Psoas muscle (tissue), 8 donors: ENCODE data around the gene PRAMEF11. TPM values are rescaled to one million over a fixed set of nuclear protein-coding genes. Genes with fewer than 3 reads are reported as not detected.
"Not testable (repeated sequence)": the region's sequence is repeated elsewhere in the genome, so short reads cannot be mapped to it uniquely, and the experiment has no call there.

Experiments
- ATAC-seq, 4 donors: fragments of 200-7000 bp; cut with Tn5 transposase; one replicate each; pipeline ENCODE4 v1.9.1; 2020; ENCODE audit warnings: moderate library complexity in 3 of 4, mild to moderate bottlenecking in 2 of 4
- DNase-seq, 2 donors: peaks; one replicate each; pipeline ENCODE4 v3.0.0-alpha.2; 2020
- H3K27ac ChIP-seq: fragments of 200-600 bp; one replicate; pipeline ENCODE4 v1.8.0; 2022
- H3K27me3 ChIP-seq, 3 donors: fragments of 200-600 bp in 1 of 3; one replicate each; pipeline versions ENCODE4 v1.6.1 to v1.8.0; 2013 to 2022; ENCODE audit warnings: low read length in 2 of 3, mild to moderate bottlenecking in 2 of 3, moderate library complexity in 1 of 3; ENCODE audit not compliant: insufficient read depth in 3 of 3
- H3K36me3 ChIP-seq, 2 donors: fragments of 200-600 bp in 1 of 2; one replicate each; pipeline versions ENCODE4 v1.6.1 to v1.8.0; 2013 to 2022; ENCODE audit warnings: low read depth in 1 of 2, mild to moderate bottlenecking in 1 of 2, moderate library complexity in 1 of 2; ENCODE audit not compliant: insufficient read depth in 1 of 2
- H3K4me1 ChIP-seq: fragments of 200-600 bp; one replicate; pipeline ENCODE4 v1.8.0; 2022
- H3K4me3 ChIP-seq: fragments of 200-600 bp; one replicate; pipeline ENCODE4 v1.8.0; 2022; ENCODE audit warnings: mild to moderate bottlenecking
- H3K9me3 ChIP-seq: fragments of 200-600 bp; one replicate; pipeline ENCODE4 v1.8.0; 2022
- WGBS, 3 donors: extraction: QIAGEN DNeasy Blood & Tissue Kit; methylation state at CpG; one replicate each; pipeline versions ENCODE4 v1.1.6 to v1.1.7; 2013; 5-methylcytosine and 5-hydroxymethylcytosine counted together
- intact Hi-C, 2 donors: fragments of 100-400 bp; cut with DNase I; formaldehyde crosslinking; loops; one replicate each; pipeline versions ENCODE4 v1.11.0 to v1.14.2; 2022
- polyA plus RNA-seq, 3 donors: library from polyadenylated mRNA; stranded (reverse); fragments of 200-250 nt; gene quantifications; one replicate each; pipeline ENCODE4 v1.2.3, GENCODE V29; 2013
- total RNA-seq, 4 donors: library from RNA; stranded (reverse); fragmentation: NEBNext Ultra II Directional in 2 of 4; extraction: Animal tissue kit (Norgen Biotek cat#: 25700) in 2 of 4; gene quantifications; one replicate each; pipeline versions ENCODE4 v1.2.1 to v1.2.4, GENCODE V29; 2021 to 2023
- TF ChIP-seq, protein P1 (sequence below): fragments of 200-600 bp; IDR thresholded peaks from one replicate; pipeline ENCODE4 v1.8.0; 2022; ENCODE audit warnings: antibody characterized with exemption
- donor health status: healthy with polysubstance abuse.
- donor health status: DM: no; HTN: no; CAD: no; lungs with moderate emphysema.
- donor health status: Bipolar disorder and iron deficiency.
- donor health status: healthy.
- donor health status: DM: yes; HTN: yes; CAD: no.
- donor health status: DM: no; HTN: no; CAD: no.
- donor health status: DM: no; HTN: no; CAD: no.
- donor health status: DM: yes; HTN: yes; CAD: no.

The PRAMEF11 gene
- total and polyA plus RNA-seq, 7 donors = not detected

DNA sequence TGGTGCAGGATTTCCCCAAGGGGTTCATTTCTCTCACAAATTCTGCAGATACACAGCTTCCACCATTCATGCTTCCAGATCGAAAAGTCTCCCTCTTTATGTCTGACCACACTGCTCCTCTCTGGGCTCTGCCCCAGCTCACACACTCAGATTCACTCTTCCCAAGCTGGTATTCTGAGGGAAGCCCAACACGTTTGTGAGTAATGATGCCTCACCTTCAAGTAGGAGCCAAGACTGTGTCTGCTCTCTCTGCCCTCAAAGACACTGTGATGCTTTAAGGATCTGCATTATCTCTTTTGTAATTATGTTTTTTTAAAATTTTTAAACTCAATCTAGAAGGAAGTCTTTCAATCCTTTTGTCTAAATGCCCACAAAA lies 19.8 kb downstream of the PRAMEF11 start:
- 49 to 56% (median 54%) methylated on average over 2 of the region's 2 CpGs for WGBS, 3 donors
- TF ChIP-seq, protein P1, sequence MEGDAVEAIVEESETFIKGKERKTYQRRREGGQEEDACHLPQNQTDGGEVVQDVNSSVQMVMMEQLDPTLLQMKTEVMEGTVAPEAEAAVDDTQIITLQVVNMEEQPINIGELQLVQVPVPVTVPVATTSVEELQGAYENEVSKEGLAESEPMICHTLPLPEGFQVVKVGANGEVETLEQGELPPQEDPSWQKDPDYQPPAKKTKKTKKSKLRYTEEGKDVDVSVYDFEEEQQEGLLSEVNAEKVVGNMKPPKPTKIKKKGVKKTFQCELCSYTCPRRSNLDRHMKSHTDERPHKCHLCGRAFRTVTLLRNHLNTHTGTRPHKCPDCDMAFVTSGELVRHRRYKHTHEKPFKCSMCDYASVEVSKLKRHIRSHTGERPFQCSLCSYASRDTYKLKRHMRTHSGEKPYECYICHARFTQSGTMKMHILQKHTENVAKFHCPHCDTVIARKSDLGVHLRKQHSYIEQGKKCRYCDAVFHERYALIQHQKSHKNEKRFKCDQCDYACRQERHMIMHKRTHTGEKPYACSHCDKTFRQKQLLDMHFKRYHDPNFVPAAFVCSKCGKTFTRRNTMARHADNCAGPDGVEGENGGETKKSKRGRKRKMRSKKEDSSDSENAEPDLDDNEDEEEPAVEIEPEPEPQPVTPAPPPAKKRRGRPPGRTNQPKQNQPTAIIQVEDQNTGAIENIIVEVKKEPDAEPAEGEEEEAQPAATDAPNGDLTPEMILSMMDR = no peak
- peaks cover 0 to 3% (median 2%) of the 10 kb centered on the region in 3 donors for H3K27me3 ChIP-seq
- H3K9me3 ChIP-seq = no peaks in the 10 kb centered on the region
- H3K4me3 ChIP-seq = no peak overlapping the region
- intact Hi-C loops = no loop called here
- no peak for ATAC-seq
- H3K4me1 ChIP-seq = no peaks in the 10 kb centered on the region
- DNase-seq = no peak
- no peak overlapping the region for H3K27ac ChIP-seq
- no peaks in the 10 kb centered on the region for H3K36me3 ChIP-seq

DNA sequence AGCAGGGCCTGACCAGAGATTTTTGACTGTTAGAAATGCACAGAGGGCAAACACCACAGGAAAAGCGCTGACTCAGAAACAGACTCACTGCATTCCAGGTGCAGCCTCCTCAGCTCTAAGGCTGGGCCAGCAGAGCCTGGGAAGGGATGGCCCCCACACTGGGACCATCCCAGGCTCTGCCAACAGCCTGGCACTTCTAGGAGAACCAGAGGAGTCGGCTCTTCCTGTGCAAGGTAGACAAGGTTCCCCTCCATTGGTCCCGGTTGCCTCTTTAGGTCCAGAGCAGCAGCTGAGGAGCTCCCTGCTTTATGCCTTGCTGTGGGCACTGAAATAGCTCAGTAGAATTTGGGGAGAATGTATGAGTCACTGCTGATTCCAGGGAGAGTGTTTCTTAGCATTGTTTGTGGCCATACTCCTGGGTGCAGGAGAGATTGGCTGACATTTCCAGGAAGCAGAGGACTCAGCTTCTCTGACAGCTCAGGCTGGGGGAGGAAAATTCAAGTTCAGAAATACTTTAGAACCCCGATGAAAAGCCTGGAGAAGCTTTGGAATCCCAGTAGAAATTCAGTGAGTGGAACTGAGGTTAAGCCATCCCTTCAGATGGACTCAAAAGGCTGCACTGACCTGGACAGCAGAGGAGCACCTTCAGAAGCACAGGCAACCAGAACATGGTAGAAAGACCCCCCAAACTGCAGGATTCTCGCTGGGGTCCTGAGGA lies 20.4 kb downstream of the PRAMEF11 start:
- 58 to 68% (median 67%) methylated on average over 5 of the region's 5 CpGs for WGBS, 3 donors
- H3K27me3 ChIP-seq = peaks cover 0 to 4% (median 2%) of the 10 kb centered on the region in 3 donors
- H3K36me3 ChIP-seq = no peaks in the 10 kb centered on the region
- no peaks in the 10 kb centered on the region for H3K4me1 ChIP-seq
- ATAC-seq = no peak
- TF ChIP-seq, protein P1 = no peak
- H3K27ac ChIP-seq = no peak overlapping the region
- intact Hi-C loops = no loop called here
- no peak overlapping the region for H3K4me3 ChIP-seq
- DNase-seq = no peak
- no peaks in the 10 kb centered on the region for H3K9me3 ChIP-seq

- DNase-seq (no peak), ATAC-seq (no peak)
- peaks cover 0 to 4% (median 2%) of the 10 kb centered on the region in 3 donors for H3K27me3 ChIP-seq
- H3K36me3 ChIP-seq = no peaks in the 10 kb centered on the region
- intact Hi-C loops = no loop called here
- no peak overlapping the region for H3K4me3 ChIP-seq
- WGBS, 3 donors = 88 to 92% (median 90%) methylated on average over 1 of the region's 1 CpG
- TF ChIP-seq, protein P1 = no peak
- no peak overlapping the region for H3K27ac ChIP-seq
- no peaks in the 10 kb centered on the region for H3K9me3 ChIP-seq
- no peaks in the 10 kb centered on the region for H3K4me1 ChIP-seq
Observed at GRCh38 chr1:12809933-12810332, 21.3 kb downstream of the PRAMEF11 start.

DNA sequence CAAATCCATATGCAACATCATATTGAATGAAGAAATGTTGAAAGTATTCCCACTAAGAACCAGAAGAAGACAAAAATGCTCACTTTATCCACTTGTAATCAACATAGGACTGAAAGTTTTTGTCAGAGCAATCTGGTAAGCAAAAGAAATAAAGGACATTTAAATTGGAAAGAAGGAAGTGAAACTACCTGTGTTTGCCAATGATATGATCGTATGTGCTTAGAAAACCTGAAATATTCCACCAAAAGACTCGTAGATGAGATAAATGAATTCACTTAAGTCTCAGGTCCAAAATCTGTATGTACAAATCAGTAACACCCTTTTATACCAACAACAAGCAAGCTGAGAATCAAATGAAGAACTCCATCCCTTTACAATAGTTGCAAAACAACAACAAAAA lies 31.5 kb downstream of the PRAMEF11 start:
- DNase-seq = no peak
- H3K4me3 ChIP-seq = no peak overlapping the region
- H3K36me3 ChIP-seq = no peaks in the 10 kb centered on the region
- H3K27ac ChIP-seq = no peak overlapping the region
- H3K9me3 ChIP-seq = no peaks in the 10 kb centered on the region
- intact Hi-C loops = no loop called here
- ATAC-seq = no peak
- no peaks in the 10 kb centered on the region for H3K4me1 ChIP-seq
- TF ChIP-seq, protein P1 = no peak
- WGBS, 3 donors = 71 to 74% (median 73%) methylated on average over 2 of the region's 2 CpGs
- H3K27me3 ChIP-seq = no peaks in the 10 kb centered on the region

DNA sequence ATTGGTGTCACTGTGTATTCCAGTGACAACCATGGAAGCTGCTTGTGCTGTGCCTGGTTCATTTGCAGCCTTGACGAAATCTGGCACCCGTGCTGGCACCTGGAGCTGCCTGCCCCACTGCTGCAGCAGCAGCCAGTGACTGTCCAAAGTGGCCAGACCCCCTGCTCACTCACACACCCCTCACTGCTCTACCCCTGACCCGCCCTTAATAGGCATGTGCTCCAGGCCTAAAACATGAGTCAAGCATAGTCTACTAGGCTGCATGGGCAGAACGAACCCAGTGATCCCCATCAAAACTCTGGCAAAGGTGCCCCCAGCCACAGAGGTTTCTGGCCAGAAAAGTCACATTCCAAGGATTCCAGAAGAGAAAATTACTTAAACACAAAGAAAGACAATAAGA lies 32.3 kb downstream of the PRAMEF11 start:
- WGBS, 3 donors = 47 to 64% (median 51%) methylated on average over 4 of the region's 4 CpGs
- Histone ChIP-seq H3K36me3 (no peaks in the 10 kb centered on the region), H3K4me1 (no peaks in the 10 kb centered on the region), H3K27me3 (no peaks in the 10 kb centered on the region), H3K4me3 (no peak overlapping the region), H3K9me3 (no peaks in the 10 kb centered on the region), H3K27ac (no peak overlapping the region)
- intact Hi-C loops = no loop called here
- TF ChIP-seq, protein P1 = no peak
- ATAC-seq (no peak), DNase-seq (no peak)

GRCh38 chr1:12791097-12791496 lies 40.1 kb downstream of the PRAMEF11 start, which contains the start of gene PRAMEF1:
Gene PRAMEF1, plus strand, starts transcription at chr1:12791397. Its CDS starts 1,831 bp downstream, at chr1:12793228.
- WGBS, 3 donors = 71 to 90% (median 77%) methylated on average over 4 to 5 of the region's 5 CpGs
- H3K4me1 ChIP-seq, H3K27ac ChIP-seq, H3K36me3 ChIP-seq, intact Hi-C loops, H3K4me3 ChIP-seq, H3K9me3 ChIP-seq, DNase-seq, ATAC-seq, H3K27me3 ChIP-seq: not testable (repeated sequence)

DNA sequence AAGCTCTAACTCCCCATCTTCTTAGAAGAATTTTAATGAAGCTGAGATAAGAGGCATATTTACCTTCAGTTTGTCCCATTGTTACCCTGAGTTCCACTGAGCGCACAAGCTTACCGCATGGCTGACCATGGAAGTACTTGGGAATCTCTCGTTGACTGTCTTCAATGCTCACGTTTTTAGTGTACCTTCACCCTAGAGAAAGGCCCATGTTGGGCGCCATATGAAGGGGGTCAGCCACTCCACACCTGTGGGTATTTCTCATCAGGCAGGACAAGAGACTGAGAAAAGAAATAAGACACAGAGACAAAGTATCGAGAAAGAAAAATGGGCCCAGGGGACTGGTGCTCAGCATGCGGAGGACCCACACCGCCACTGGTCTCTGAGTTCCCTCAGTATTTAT lies 46.5 kb downstream of the PRAMEF11 start:
- ATAC-seq = not testable (repeated sequence)

More for the DNA sequence above, 46.5 kb downstream of the PRAMEF11 start:
- H3K36me3 ChIP-seq, H3K27ac ChIP-seq, H3K4me1 ChIP-seq, intact Hi-C loops, DNase-seq, H3K4me3 ChIP-seq, H3K27me3 ChIP-seq: not testable (repeated sequence)
- 81 to 93% (median 91%) methylated on average over 7 to 8 of the region's 8 CpGs for WGBS, 3 donors
- H3K9me3 ChIP-seq = peaks cover 26% of the 10 kb centered on the region
